Measurements from ENCODE around the gene PTPRO.

DNA sequence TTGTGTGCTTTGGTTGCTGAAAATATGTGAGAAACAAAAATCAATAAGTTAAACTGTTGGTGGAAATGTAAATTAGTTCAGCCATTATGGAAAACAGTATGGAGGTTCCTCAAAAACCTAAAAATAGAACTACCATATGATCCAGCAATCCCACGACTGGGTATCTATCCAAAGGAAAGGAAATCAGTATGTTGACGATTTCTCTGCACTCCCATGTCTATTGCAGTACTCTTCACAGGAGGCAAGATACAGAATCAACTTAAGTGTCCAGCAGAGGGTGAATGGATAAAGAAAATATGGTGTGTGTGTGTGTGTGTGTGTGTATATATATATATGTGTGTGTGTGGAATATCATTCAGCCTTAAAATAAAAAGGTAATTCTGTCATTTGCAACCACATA, 159.5 kb downstream of the PTPRO start:
- TF ChIP-seq, protein P1, sequence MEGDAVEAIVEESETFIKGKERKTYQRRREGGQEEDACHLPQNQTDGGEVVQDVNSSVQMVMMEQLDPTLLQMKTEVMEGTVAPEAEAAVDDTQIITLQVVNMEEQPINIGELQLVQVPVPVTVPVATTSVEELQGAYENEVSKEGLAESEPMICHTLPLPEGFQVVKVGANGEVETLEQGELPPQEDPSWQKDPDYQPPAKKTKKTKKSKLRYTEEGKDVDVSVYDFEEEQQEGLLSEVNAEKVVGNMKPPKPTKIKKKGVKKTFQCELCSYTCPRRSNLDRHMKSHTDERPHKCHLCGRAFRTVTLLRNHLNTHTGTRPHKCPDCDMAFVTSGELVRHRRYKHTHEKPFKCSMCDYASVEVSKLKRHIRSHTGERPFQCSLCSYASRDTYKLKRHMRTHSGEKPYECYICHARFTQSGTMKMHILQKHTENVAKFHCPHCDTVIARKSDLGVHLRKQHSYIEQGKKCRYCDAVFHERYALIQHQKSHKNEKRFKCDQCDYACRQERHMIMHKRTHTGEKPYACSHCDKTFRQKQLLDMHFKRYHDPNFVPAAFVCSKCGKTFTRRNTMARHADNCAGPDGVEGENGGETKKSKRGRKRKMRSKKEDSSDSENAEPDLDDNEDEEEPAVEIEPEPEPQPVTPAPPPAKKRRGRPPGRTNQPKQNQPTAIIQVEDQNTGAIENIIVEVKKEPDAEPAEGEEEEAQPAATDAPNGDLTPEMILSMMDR (IDR thresholded peaks at IDR 0.05): no peak
- TF ChIP-seq POLR2A (IDR thresholded peaks at IDR 0.05): no peak
